K562 (cell line): Measurements from ENCODE around the gene ANKS1B.

Experiments
- ATF6 ChIP-seq: sonication (generic); formaldehyde crosslinking; IDR thresholded peaks from 2 replicates; pipeline ENCODE4 v1.4.0; 2020; ENCODE audit warnings: mild to moderate bottlenecking, missing genetic modification reagents
- ZNF57 ChIP-seq: fragments of 450-650 bp; formaldehyde crosslinking; IDR thresholded peaks from 2 replicates; pipeline ENCODE4 v1.4.0; 2020; ENCODE audit warnings: mild to moderate bottlenecking, moderate library complexity

GRCh38 chr12:99804715-99805114, 180.0 kb downstream of the ANKS1B start:
- TF ChIP-seq ZNF57 (CRISPR knock-in tag) (no peak), ATF6 (CRISPR knock-in tag) (no peak)
